Measurements from ENCODE around the gene SLC12A5. TPM values are rescaled to one million over a fixed set of nuclear protein-coding genes. Genes with fewer than 3 reads are reported as not detected.

The SLC12A5 gene
- total RNA-seq, 2 experiments from 2014 or later, result 3.8 to 11.0 TPM

DNA sequence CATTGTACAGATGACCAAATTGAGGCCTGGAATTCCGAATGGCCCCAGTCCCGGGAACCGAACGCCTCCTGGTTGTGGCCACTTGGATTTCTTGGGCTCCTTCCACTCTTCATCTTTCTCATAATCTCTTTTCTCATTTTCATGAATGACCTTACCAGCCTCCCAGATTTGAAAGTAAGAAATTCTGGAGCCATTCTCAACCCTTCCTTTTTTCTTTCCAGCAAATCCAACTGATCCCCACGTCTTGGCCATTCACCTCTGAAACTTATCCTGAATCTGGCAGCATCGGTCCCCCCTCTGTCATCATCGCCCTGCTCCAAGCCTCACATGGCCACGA, 5.9 kb upstream of the SLC12A5 start:
- no peaks in the 10 kb centered on the region for H3K9me2 ChIP-seq (ENCODE audit: insufficient read depth, low read length)
- H3K9me3 ChIP-seq (ENCODE audit: low read length), result no peaks in the 10 kb centered on the region
- H3K27ac ChIP-seq (ENCODE audit: low read depth, low read length, poor library complexity, severe bottlenecking), result no peak overlapping the region
- CTCF ChIA-PET (ENCODE audit: unreplicated experiment), result interaction anchor here (0.6 to 1.0 kb wide), 4 partner anchors 14 to 974 kb away, joined by 3 to 11 read pairs (median 4); no protein-coding TSS in a partner anchor
- no peak overlapping the region for H3K4me2 ChIP-seq (ENCODE audit: low read length)
- POLR2A ChIA-PET, result interaction anchor here (0.6 kb wide), 1 partner anchor 139 kb away, joined by 3 read pairs; no protein-coding TSS in a partner anchor
- no peaks in the 10 kb centered on the region; the same call in 1 of the 2 replicates for H4K20me1 ChIP-seq (ENCODE audit: insufficient read depth, low read length)
- no peaks in the 10 kb centered on the region for H3K36me3 ChIP-seq (ENCODE audit: insufficient read depth, low read length)
- intact Hi-C loops (cut with micrococcal nuclease; ENCODE audit: unreplicated experiment), result loop anchor here (5.0 kb wide), 3 partner anchors 51 to 324 kb away; partner anchors contain the start of gene ZNF335
- H3K79me2 ChIP-seq (ENCODE audit: insufficient read depth, low read depth, low read length), result no peaks in the 10 kb centered on the region
- peaks cover 18% of the 10 kb centered on the region for H3K4me1 ChIP-seq (ENCODE audit: insufficient read depth, low read length, poor library complexity, severe bottlenecking)
- H2AFZ ChIP-seq (ENCODE audit: low read length), result no peak overlapping the region
- DNase-seq (ENCODE audit: low spot score), result no peak
- no peak for TF ChIP-seq EZH2phosphoT487 (IDR thresholded peaks at IDR 0.05; ENCODE audit: borderline replicate concordance, low read depth, low read length)
- TF ChIP-seq, protein P1, sequence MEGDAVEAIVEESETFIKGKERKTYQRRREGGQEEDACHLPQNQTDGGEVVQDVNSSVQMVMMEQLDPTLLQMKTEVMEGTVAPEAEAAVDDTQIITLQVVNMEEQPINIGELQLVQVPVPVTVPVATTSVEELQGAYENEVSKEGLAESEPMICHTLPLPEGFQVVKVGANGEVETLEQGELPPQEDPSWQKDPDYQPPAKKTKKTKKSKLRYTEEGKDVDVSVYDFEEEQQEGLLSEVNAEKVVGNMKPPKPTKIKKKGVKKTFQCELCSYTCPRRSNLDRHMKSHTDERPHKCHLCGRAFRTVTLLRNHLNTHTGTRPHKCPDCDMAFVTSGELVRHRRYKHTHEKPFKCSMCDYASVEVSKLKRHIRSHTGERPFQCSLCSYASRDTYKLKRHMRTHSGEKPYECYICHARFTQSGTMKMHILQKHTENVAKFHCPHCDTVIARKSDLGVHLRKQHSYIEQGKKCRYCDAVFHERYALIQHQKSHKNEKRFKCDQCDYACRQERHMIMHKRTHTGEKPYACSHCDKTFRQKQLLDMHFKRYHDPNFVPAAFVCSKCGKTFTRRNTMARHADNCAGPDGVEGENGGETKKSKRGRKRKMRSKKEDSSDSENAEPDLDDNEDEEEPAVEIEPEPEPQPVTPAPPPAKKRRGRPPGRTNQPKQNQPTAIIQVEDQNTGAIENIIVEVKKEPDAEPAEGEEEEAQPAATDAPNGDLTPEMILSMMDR (conservative IDR thresholded peaks at IDR 0.05; ENCODE audit: low read length), result no peak; the same call in 1 of the 2 replicates
- BruUV-seq (replicated peaks), result no TSS peak
- H3K4me3 ChIP-seq (ENCODE audit: low read depth, low read length, poor library complexity, severe bottlenecking), result no peak overlapping the region

DNA sequence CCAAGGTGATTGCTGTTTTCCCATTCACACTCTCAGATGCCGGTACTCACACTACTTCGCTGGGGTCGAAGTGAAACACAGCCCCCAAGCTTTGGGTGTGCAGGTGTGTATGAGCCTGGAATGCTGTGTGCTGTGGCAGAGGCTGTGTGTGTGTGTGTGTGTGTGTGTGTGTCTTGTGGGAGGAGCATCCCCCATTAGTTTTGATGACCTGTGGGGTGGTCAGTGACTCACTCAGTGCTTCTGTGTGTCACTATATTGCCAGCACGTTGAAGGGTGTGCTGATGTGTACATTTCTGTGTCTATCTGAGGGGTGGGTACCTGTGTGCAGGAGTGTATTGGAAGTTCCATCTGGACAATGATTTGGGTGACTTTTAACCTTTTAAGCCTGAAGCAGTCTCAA, 5.0 kb upstream of the SLC12A5 start:
- no peak overlapping the region for H2AFZ ChIP-seq (ENCODE audit: low read length)
- H3K36me3 ChIP-seq (ENCODE audit: insufficient read depth, low read length), result no peaks in the 10 kb centered on the region
- H3K9me3 ChIP-seq (ENCODE audit: low read length), result no peaks in the 10 kb centered on the region
- no peak overlapping the region for H3K4me3 ChIP-seq (ENCODE audit: low read depth, low read length, poor library complexity, severe bottlenecking)
- H3K79me2 ChIP-seq (ENCODE audit: insufficient read depth, low read depth, low read length), result no peaks in the 10 kb centered on the region
- H4K20me1 ChIP-seq (ENCODE audit: insufficient read depth, low read length), result no peaks in the 10 kb centered on the region; the same call in 1 of the 2 replicates
- no TSS peak for BruUV-seq (replicated peaks)
- no peak overlapping the region for H3K27ac ChIP-seq (ENCODE audit: low read depth, low read length, poor library complexity, severe bottlenecking)
- peaks cover 18% of the 10 kb centered on the region for H3K4me1 ChIP-seq (ENCODE audit: insufficient read depth, low read length, poor library complexity, severe bottlenecking)
- ChIA-PET POLR2A (interaction anchor here (0.7 kb wide), 1 partner anchor 89 kb away, joined by 3 read pairs; the partner anchor contains the start of gene PCIF1), CTCF (ENCODE audit: unreplicated experiment) (interaction anchor here (1.4 kb wide), 1 partner anchor 10 kb away, joined by 3 read pairs; no protein-coding TSS in a partner anchor)
- no peak for DNase-seq (ENCODE audit: low spot score)
- H3K9me2 ChIP-seq (ENCODE audit: insufficient read depth, low read length), result no peaks in the 10 kb centered on the region
- intact Hi-C loops (cut with micrococcal nuclease; ENCODE audit: unreplicated experiment), result loop anchor here (5.0 kb wide), 3 partner anchors 52 to 323 kb away; partner anchors contain the start of gene ZNF335
- no peak overlapping the region for H3K4me2 ChIP-seq (ENCODE audit: low read length)
- TF ChIP-seq, protein P1 (conservative IDR thresholded peaks at IDR 0.05; ENCODE audit: low read length), result no peak
- TF ChIP-seq EZH2phosphoT487 (IDR thresholded peaks at IDR 0.05; ENCODE audit: borderline replicate concordance, low read depth, low read length), result no peak

DNA sequence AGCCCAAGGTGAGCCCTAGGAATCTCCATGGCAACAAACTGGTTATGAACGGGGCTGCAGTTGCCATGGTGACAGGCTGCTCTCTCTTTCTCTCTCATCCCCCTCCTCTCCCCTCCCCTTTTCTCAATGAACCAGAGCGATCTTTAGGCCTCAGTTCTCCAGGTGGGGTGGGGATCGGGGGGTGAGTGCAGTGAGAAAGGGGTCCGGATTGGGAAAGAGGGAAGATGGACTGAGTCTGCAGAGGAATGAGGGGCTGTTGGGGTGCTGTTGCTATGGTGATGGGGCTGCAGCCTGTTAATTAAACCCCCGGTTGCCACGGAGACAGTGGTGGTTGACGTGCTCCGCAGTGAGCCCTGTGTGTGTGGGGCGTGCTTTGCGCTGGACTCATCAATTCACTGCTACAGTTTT, 3.6 kb upstream of the SLC12A5 start:
- H3K4me3 ChIP-seq (ENCODE audit: low read depth, low read length, poor library complexity, severe bottlenecking), result no peak overlapping the region
- BruUV-seq (replicated peaks), result no TSS peak
- CTCF ChIA-PET (ENCODE audit: unreplicated experiment), result interaction anchor here (1.4 kb wide), 1 partner anchor 11 kb away, joined by 3 read pairs; no protein-coding TSS in a partner anchor
- no peaks in the 10 kb centered on the region for H3K36me3 ChIP-seq (ENCODE audit: insufficient read depth, low read length)
- no peaks in the 10 kb centered on the region for H3K9me3 ChIP-seq (ENCODE audit: low read length)
- no peak overlapping the region for H3K4me2 ChIP-seq (ENCODE audit: low read length)
- POLR2A ChIA-PET, result no interaction called here
- intact Hi-C loops (cut with micrococcal nuclease; ENCODE audit: unreplicated experiment), result no loop called here
- H2AFZ ChIP-seq (ENCODE audit: low read length), result no peak overlapping the region
- no peaks in the 10 kb centered on the region for H3K79me2 ChIP-seq (ENCODE audit: insufficient read depth, low read depth, low read length)
- H3K9me2 ChIP-seq (ENCODE audit: insufficient read depth, low read length), result no peaks in the 10 kb centered on the region
- H4K20me1 ChIP-seq (ENCODE audit: insufficient read depth, low read length), result no peaks in the 10 kb centered on the region; the same call in 1 of the 2 replicates
- no peak for DNase-seq (ENCODE audit: low spot score)
- no peak for TF ChIP-seq EZH2phosphoT487 (IDR thresholded peaks at IDR 0.05; ENCODE audit: borderline replicate concordance, low read depth, low read length)
- TF ChIP-seq, protein P1 (conservative IDR thresholded peaks at IDR 0.05; ENCODE audit: low read length), result no peak
- H3K4me1 ChIP-seq (ENCODE audit: insufficient read depth, low read length, poor library complexity, severe bottlenecking), result peaks cover 15% of the 10 kb centered on the region
- no peak overlapping the region for H3K27ac ChIP-seq (ENCODE audit: low read depth, low read length, poor library complexity, severe bottlenecking)
